Measurements from ENCODE around the gene GTF3C5.
"Not testable (repeated sequence)": the region's sequence is repeated elsewhere in the genome, so short reads cannot be mapped to it uniquely, and the experiment has no call there.

Gene GTF3C5, protein sequence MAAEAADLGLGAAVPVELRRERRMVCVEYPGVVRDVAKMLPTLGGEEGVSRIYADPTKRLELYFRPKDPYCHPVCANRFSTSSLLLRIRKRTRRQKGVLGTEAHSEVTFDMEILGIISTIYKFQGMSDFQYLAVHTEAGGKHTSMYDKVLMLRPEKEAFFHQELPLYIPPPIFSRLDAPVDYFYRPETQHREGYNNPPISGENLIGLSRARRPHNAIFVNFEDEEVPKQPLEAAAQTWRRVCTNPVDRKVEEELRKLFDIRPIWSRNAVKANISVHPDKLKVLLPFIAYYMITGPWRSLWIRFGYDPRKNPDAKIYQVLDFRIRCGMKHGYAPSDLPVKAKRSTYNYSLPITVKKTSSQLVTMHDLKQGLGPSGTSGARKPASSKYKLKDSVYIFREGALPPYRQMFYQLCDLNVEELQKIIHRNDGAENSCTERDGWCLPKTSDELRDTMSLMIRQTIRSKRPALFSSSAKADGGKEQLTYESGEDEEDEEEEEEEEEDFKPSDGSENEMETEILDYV

GRCh38 chr9:133030317-133031129 is at the start of gene GTF3C5:
Gene GTF3C5, plus strand, starts transcription at chr9:133030997. Its CDS starts 15 bp downstream, at chr9:133031012.
- DNase-seq, result peak; percentile 99

- DNase-seq, result no peak
Observed at GRCh38 chr9:132982458-132982857, 48.3 kb upstream of the GTF3C5 start.

GRCh38 chr9:132983491-132984201 is 47.2 kb upstream of the GTF3C5 start:
- DNase-seq, result no peak

GRCh38 chr9:132984202-132985070 is 46.4 kb upstream of the GTF3C5 start:
- DNase-seq, result no peak

GRCh38 chr9:132985071-132985350 is 45.8 kb upstream of the GTF3C5 start:
- DNase-seq, result no peak

DNA sequence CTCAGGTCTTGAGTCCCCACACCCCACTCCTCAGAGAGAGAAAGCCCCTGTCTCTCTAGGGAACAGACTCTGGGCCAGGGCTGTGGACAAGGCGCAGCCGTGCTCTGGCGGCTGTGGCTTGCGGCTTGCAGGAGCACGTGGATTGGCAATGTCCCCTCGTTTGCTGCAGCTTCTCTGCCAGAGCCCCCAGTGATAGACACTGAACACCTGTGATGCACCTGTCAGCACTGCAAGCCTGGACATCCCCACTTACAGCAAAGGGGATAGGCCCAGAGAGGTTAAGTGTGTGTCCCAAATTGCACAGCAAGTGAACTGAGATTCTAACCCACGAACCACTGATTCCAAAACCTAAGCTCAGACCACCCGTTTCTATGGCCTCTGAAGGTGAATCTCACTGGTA is 45.3 kb upstream of the GTF3C5 start:
- no peak for DNase-seq

DNA sequence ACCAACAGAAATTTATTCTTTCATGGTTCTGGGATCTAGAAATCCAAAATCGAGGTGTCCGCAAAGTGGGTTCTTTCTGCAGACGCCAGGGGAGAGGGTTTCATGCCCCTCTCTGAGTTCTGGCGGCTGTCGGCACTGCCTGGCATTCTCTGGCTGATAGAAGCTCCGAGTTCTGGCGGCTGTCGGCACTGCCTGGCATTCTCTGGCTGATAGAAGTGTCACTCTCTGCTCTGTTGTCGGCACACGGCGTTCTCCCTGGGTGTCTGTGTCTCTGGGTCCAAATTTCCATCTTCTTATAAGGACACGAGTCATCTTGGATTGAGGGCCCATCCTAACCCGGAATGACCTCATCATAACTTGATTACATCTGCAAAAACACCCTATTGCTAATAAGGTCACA is 44.7 kb upstream of the GTF3C5 start:
- DNase-seq, result no peak

DNA sequence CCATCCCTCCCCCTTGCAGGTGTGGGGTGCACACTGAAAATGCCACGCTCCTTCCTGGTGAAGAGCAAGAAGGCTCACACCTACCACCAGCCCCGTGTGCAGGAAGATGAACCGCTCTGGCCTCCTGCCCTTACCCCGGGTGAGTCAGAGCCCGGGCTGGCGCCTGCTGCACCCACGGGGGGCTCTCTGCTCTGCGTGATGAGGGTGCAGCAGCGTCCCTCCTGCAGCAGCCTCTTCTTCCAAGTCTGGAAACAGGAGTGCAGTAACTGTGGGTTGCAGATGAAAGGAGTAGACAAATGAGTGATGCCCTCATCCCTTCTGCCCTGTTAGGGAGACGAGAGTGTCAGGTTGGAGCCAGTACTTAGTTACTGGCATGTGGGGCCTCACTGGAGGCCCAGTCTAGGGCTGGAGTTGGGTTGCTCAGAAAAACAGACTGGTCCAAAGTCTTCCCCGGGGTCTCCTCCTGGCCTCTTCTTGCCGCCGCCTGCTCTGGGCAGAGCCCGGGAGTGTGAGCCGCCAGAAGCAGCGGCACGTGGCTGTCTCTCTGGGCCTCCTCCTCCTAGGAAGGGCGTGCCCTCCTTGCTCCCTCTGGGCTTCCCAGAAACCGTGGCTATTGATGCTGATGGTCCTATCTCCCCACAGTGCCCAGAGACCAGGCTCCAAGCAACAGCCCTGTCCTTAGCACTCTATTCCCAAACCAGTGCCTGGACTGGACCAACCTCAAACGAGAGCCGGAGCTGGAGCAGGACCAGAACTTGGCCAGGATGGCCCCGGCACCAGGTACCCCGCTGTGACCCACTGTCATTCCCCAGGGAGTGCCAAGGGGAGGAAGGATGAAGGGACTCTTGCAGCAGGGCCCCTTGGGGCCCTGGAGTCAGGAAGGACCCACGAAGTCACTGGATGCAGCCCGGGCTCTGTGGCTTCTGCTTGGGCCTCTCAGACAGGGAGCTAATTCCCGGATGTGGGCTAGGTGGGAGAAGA is 43.9 kb upstream of the GTF3C5 start:
- no peak for DNase-seq

- DNase-seq, result no peak
Observed at GRCh38 chr9:132988244-132989013, 42.4 kb upstream of the GTF3C5 start.

DNA sequence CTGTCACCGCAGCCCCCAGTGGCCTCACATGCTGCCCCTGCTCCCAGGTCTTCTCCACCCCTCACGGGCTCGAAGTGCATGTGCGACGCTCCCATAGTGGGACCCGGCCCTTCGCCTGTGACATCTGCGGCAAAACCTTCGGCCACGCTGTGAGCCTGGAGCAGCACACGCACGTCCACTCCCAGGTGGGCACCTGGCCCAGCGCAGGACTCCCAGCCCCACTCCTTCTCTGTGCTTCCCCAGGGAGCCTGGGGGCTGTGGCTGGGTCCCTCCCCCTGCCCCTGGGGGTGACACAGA is 41.8 kb upstream of the GTF3C5 start:
- no peak for DNase-seq

GRCh38 chr9:132989414-132989996 is 41.3 kb upstream of the GTF3C5 start:
- no peak for DNase-seq

GRCh38 chr9:132989998-132990557 is 40.7 kb upstream of the GTF3C5 start:
- DNase-seq, result not testable (repeated sequence)

- DNase-seq, result no peak
Observed at GRCh38 chr9:132990781-132991180, 40.0 kb upstream of the GTF3C5 start.

DNA sequence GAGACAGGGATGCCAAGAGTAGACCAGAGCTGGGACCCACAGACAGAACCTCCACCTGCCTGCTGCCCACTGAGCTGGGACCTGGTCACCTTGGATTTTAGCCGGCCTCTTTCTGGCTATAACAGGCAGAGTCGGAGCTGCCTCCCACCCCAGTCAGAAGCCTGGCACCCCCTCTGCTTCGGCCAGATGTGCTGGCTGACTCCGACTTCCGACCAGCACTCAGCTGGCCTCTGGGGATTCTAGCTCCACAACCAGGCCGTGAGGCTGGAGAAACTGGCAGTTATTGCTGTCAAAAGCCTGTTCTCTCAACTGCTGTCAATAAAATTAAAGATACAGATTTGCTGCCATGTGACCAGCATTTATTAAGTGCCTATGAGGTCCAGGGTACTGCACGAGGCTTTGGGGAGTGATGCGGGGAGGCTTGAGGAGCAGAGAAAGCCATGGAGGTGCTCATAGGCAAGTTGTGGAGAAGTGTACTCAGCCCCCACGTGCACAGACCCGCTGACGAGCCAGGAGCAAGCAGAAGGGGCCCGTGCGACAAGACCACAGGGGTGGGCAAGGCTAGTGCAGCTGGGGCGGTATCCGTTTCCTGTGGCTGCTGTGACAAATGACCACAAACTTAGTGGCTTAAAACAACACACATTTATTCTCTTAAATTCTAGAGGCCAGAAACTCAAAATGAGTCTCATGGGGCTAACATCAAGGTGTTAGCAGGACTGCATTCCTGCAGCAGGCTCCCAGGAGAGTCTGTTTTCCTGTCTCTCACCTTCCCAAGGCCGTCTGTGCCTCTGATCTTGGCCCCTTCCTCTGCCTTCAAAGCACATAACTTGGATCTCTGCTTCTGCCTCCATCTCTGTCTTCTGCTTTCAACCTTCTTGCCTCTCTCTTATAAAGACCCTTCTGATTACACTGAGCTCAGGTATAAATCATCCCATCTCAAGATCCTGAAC is 39.2 kb upstream of the GTF3C5 start:
- DNase-seq, result no peak

GRCh38 chr9:132993511-132993939 is 37.3 kb upstream of the GTF3C5 start:
- no peak for DNase-seq

DNA sequence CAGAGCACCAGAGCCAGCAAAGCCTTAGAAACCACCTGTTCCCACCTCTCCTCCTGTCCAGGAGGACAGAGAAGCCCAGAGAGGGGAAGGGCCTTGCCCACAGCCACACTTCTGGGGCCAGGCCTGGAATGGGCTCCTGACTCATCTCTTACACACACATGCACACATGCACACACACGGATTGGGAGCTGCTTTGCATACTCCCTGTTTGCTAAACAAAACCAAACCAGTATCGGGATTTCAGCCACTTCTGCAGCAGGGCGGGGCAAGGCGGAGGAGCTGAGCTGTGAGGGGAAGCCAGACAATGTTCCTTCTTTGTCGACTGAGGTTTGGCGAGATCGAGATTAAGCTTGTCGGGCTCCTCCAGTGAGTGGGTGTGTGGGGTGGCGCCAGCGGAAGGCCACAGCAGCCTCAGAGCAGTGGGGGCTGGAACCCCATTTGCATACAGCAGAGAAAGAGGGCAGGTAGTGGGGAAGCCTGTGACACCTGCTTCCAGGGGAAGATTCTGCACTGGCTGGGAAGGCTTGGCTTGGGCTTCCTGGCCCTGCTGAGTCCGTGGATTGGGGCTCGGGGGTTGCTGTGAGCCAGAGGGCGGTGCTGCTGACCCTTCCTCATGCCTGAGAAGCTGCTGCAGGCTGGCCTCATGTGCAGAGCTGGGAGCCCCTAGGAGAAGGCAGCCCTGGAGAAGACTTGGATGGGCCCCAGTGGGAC is 36.2 kb upstream of the GTF3C5 start:
- no peak for DNase-seq

DNA sequence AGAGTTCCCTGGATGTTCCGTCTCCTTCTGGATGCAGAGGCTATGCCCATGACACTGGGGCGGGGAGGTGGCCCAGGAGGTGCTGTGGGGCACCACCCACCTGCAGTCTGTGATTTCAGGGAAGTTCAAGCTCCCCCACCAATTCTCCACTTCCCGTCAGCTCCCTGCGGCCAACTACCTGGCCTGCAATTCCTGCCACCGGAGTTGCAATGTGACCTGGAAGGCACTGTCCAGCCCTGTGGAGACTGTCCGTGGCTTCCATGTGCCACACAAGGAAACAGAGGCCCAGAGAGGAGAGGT is 35.7 kb upstream of the GTF3C5 start:
- DNase-seq, result no peak

DNA sequence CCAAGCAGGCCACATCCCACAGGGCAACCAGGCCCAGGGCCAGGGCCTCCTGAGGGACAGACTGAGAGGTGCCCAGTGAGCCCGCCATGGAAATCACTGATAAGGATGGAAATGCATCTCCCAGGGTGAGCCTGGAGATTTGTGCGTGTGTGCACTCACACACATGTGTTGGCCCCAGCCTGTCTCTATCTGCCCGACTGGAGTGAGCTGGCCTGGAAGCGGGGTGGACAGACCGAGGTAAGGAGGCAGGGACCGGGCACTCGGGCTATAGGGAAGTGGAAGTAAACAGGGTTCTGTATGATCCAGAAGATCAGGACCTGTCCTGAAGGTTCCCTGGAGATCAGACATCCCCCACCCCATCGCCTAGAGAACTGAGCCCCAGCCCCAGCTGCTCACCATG is 34.9 kb upstream of the GTF3C5 start:
- DNase-seq, result no peak

All from NCI-H2029 treated with DMSO at 0.1 percent for 48 hours (cell line).